Fibroblast of the aortic adventitia (primary cell): ENCODE results near the gene CALML3. TPM values are rescaled to one million over a fixed set of nuclear protein-coding genes. Genes with fewer than 3 reads are reported as not detected.

Source experiments
- DNase-seq: peaks from one replicate; pipeline ENCODE4 v3.0.0-alpha.2; 2010; ENCODE audit warnings: low read depth
- H3K4me3 ChIP-seq: 2 replicates; pipeline ENCODE4 v1.5.1; 2011; ENCODE audit warnings: low read depth, mild to moderate bottlenecking, control low read depth, low read length, moderate library complexity
- total RNA-seq: library from RNA; depleted of rRNA; stranded (reverse); fragments of >200 nt; gene quantifications from 2 replicates; pipeline ENCODE4 v1.2.3, GENCODE V29; 2012; ENCODE audit warnings: low replicate concordance
- TF ChIP-seq, protein P1 (sequence below): IDR thresholded peaks from 2 replicates; pipeline ENCODE4 v1.5.1; 2011; ENCODE audit warnings: mild to moderate bottlenecking, low read length, control low read depth, inconsistent platforms; ENCODE audit not compliant: insufficient read depth

CALML3 gene
- total RNA-seq, 1 donor: not detected

DNA sequence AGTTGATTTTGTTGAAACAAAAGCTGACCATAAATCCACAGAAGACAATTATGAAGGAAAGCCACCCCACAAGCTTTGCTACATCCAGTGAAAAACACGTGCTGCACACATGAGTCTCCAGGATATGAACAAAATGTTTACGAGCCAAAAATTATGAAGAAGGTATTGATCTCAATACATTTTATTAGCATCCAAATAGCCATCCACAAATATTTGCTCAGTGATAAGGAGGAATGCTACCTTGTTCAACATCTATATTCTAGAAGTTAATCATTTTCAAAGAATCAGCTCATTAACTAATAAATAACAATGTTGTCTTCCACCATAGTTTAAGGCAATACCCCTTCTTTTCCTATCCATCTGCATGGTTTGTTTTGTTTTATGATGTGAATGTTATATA lies 42.7 kb downstream of the CALML3 start:
- TF ChIP-seq, protein P1, sequence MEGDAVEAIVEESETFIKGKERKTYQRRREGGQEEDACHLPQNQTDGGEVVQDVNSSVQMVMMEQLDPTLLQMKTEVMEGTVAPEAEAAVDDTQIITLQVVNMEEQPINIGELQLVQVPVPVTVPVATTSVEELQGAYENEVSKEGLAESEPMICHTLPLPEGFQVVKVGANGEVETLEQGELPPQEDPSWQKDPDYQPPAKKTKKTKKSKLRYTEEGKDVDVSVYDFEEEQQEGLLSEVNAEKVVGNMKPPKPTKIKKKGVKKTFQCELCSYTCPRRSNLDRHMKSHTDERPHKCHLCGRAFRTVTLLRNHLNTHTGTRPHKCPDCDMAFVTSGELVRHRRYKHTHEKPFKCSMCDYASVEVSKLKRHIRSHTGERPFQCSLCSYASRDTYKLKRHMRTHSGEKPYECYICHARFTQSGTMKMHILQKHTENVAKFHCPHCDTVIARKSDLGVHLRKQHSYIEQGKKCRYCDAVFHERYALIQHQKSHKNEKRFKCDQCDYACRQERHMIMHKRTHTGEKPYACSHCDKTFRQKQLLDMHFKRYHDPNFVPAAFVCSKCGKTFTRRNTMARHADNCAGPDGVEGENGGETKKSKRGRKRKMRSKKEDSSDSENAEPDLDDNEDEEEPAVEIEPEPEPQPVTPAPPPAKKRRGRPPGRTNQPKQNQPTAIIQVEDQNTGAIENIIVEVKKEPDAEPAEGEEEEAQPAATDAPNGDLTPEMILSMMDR: no peak
- DNase-seq: no peak
- H3K4me3 ChIP-seq: no peak overlapping the region

DNA sequence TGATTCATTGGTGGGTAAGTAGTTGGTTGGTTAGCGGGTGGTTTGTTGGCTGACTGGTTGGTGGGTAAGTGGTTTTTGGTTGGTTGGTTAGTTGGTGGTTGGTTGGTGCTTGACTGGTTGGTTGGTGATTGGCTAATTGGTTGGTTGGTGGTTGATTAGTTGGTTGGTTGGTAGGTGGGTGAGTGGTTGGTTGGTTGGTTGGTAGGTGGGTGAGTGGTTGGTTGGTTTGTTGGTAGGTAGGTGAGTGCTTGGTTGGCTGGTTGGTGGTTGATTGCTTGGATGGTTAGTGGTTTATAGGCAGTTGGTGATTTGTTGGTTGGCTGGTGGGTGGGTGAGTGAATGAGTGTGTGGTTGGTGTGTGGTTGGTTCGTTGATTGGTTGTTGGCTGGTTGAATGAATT lies 44.2 kb downstream of the CALML3 start:
- DNase-seq: no peak
- no peak overlapping the region for H3K4me3 ChIP-seq
- TF ChIP-seq, protein P1: no peak

DNA sequence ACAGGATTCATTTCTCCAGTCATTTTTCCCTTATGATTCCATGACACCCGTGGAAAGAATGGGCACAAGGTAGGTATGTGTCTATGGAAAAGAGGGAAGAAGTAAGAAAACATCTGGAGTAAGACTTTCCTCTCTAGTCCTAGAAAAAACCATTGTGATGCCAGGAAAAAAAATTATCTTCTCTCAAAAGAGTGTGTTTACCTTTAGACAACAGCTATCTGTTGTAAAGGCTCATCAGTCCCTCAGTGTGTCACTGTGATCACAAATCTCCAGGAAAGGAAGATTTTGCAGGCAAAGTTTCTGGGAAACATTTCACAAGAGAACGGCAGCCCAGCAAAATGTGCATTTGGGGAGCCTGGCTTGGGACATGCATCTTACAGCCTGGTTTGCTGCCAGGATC lies 44.8 kb downstream of the CALML3 start:
- DNase-seq: no peak
- H3K4me3 ChIP-seq: no peak overlapping the region
- TF ChIP-seq, protein P1: no peak

DNA sequence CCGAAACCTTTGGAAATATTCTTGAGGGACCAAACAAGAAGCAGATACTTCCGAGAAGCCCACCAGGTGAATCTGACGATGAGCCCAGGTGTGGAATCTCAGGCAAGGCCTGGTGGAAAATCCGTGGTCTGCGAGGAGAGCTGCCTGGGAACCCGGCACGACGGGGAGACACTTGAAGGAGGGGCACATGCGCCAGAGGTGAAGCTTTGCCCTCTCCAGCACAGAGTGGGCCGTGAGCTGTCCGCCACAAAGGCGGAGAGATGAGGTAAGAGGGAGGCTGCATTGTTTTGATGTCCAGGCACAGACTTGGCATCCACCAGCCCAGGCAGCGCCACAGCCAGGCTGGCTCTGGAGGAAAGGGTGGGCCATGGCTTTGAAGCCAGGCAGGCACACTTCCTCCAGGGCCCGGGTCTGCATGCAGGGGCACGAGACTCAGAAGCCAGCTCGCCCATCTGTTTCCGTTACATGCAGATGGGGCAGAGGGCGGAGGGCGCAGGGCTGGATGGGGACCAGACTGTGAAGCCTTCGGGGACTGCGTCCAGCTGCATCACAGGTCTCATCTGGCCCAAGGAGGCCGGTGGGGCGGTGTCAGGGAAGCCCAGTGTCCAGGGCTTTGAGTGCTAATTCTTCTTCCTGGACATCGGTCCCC lies 45.4 kb downstream of the CALML3 start:
- no peak overlapping the region for H3K4me3 ChIP-seq
- no peak for DNase-seq
- TF ChIP-seq, protein P1: no peak

DNA sequence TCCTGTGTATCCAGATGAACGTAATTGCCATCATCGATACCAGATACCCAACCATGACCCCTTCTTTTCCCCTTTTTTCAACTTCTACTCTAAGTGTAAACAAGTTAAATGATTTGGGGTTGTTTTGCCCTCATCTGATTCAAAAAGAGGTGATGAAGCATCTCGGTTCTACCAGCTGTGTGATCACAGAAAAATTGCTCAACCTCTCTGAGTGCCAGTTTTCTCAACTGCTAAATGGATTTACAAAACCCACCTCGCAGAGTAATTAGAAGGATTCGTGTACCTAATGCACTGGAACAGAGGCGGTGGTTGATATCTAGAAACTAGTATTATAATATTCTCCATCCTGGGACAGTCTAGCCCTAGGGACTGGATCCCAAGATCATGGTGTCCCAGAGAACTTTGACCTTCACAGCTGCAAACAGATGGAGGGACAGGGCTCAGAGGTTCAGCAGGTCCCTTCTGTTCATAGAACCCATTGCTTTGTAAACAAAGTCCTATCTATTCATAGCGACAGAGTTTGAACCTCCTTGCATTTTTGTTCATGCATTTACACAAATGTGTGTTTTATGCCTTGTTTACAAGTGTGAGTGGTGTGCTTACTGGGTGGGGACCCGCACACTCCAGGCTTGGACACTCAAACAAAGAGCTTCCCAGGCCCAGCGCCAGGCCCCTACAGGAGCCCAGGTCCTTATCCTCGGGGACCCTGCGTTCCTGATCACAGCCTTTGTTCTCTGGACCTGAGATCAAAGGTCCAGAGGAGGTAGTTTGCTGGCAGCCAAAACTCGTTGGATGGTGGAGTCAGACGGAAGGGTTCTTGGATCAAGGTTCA lies 46.4 kb downstream of the CALML3 start:
- TF ChIP-seq, protein P1: no peak
- no peak overlapping the region for H3K4me3 ChIP-seq
- no peak for DNase-seq

DNA sequence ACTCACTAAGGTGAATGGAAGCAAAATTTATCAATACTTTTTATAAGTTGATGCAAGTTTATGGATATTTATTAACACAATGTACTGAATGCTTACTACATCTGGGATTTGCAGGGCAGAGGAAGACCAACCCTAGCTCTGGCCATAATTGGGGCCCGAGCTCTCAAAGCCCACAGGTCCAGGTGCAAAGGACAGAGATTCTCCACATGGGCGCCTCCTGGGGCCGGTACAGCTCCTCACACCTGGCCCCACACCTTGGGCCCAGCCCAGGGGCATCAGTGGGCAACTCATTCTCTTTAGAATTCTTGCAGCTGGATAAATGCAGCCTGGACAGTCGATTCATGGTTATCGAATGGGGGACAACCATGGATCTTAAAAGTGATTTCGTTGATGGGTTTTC lies 47.1 kb downstream of the CALML3 start:
- TF ChIP-seq, protein P1: no peak

More for the DNA sequence above, 47.1 kb downstream of the CALML3 start:
- no peak for DNase-seq
- no peak overlapping the region for H3K4me3 ChIP-seq
